Glomerular endothelial cell (primary cell): ENCODE data around the gene PYGL. TPM values are rescaled to one million over a fixed set of nuclear protein-coding genes. Genes with fewer than 3 reads are reported as not detected.
A peak's percentile ranks its signal among the peaks of the same experiment; 100 is the strongest.
"Not testable (repeated sequence)": the region's sequence is repeated elsewhere in the genome, so short reads cannot be mapped to it uniquely, and the experiment has no call there.

Experiments
- DNase-seq: peaks from one replicate; pipeline ENCODE4 v3.0.0-alpha.2; 2011; ENCODE audit warnings: low read depth, low spot score; ENCODE audit errors: extremely low read depth
- total RNA-seq: library from RNA; depleted of rRNA; stranded (reverse); fragments of >200 nt; gene quantifications from 2 replicates; pipeline ENCODE4 v1.2.3, GENCODE V29; 2015

The PYGL gene
- total RNA-seq, 1 donor from 2014 or later = 46.8 TPM

DNA sequence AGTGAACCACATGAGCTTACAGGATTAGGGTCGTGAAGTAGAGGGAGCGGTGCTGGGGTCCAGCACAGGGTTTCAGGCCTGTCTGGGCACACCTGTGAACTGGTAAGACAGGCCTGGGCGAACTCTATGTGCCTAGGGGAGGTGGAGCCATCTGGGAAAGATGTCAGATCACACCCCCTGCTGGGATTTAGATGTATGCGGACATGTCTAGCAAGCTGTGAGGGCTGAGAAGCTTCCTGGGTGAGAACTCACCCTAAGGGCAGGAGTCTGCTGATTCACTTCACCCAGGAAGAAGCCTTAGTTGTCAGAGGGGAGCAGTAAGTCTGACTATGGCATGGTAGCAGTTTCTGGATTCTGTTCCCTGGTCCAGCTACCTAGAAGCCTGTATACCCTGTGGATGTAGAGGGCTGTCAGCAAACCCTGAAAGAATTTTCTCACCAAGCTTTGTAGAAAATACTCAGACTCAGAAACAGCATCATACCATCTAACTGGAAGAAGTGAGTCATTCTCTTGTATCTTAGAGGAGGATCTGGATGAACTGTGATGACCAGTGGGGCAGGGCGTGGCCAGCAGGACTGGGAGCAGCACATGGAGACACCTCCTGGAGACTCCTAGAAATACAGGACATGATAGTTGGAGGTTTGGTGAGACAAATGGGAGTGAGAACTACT is 11.2 kb upstream of the PYGL start:
- no peak for DNase-seq

DNA sequence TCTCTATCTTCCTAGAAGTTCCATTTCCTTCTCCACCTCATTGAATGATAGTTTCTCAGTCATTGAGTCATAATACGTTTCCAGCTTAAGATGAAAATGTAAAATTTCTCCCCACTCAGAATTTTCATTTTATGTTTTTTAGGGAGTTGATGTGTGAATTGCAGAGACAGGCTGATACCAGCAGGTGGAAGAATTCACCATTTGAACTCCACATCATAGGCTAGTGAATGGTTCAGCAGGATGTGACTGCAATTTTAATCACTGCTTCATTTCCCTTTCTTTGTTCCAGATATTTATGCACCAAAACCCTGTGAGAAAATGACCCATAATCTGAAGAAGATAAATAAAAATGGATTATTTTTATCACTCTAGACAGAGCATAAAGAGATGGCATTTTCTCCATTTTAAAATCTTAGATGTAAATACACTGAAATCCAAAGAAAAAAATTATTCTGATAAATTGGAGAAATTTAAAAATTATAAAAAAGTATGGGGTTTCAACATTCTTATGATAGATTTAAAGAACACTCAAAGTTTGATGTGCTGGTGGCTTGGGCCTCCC is 10.6 kb upstream of the PYGL start:
- DNase-seq = peak; percentile 77

DNA sequence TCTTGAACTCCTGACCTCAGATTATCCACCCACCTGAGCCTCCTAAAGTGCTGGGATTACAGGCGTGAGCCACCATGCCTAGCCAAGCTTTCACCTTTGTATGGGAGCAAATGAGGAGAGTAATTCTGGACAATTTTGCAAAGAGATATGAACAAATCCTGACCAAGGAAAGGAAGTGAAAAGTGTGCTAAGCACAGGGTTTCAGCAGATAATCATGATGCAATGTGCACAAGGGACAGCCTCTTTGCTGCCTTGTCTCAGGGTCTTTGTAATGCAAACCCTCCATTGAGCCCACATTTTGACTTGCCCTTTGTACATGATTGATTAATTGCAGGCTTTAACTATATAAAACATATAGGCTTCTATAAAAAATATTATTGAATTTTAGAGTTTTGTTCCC is 9.2 kb upstream of the PYGL start:
- DNase-seq = no peak

DNA sequence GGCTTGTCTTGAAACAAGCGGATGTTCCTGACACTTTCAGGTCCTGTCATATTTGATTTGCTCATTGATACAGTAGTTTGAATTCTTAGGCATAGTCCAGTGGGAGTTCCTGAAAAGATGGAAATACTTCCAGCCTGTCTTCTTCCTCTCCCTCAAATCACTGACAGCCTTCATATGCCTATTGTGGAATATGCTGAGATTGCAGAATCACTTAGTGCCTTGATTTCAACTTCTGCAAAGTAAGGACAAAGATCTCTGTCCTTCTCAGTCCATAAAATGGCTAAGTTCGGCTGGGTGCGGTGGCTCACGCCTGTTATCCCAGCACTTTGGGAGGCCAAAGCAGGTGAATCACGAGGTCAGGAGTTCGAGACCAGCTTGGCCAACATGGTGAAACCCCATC is 6.7 kb upstream of the PYGL start:
- DNase-seq = no peak

DNA sequence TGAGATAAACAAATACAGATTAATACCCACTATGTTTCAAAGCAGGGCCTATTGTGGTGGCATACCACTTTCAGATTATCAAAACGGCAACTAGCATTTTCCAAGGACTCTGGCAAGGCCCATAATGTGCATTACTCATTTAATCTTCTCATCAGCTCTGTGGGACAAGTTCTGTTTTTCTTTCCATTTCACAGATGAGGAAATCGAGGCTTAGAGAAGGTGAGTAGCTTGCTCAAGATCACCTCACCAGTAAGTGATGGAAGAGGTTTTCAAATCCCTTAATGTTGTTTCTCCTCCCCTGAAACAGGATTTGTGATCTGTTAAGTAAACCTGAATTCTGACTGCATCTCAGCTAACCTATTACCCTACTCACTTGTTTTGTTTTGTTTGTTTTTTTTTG is 3.9 kb upstream of the PYGL start:
- no peak for DNase-seq

DNA sequence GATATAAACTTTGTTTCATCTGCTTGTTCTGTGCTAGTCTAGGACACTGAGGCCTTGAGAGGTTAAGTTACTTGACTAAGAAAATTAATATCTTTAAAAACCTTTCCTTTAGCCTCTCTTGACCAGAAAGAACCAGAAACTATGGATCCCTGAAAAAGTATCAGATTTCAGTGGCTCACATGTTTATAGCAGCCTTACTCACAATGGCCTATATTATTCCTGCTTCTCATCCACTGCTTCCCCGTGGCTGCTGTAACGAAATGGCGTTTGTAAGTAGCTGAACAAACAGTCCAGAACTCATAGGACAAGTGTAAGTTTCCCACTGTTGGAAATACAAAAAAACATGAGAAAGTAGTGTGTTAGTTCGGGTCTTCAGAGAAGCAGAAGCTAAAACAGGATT is 3.2 kb upstream of the PYGL start:
- no peak for DNase-seq

DNA sequence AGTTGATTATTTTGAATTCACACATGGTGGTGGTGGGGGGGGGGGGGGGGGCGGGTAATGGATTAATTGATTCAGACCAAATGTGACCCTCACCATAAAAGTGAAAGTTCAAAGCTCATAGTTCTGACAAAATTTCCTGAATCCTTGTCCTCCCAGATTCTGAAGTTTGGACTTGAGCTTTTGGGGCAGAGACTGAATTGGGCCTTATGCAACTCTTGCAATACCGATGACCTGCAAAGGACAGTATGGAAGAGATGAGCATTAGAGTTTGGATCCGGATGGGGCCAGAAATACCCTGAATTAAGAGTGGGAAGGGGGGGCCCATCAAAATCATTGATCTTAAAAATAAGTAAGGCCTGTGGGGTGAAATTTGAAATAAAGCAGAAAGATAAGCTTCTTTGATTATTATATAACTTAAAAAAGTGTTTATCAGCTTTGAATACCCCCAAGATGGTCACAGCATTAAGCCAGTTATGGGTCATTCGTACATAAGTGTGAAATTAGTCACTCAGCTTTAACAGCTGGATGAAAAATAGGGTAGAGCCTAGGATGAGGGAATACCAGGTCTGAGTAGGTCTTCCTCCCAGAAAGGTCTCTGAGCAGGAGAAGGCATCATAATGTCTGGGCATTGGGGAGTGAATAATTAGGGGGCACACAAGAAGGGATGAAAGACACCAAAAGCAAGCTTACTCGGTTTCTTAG is 2.1 kb upstream of the PYGL start:
- no peak for DNase-seq

DNA sequence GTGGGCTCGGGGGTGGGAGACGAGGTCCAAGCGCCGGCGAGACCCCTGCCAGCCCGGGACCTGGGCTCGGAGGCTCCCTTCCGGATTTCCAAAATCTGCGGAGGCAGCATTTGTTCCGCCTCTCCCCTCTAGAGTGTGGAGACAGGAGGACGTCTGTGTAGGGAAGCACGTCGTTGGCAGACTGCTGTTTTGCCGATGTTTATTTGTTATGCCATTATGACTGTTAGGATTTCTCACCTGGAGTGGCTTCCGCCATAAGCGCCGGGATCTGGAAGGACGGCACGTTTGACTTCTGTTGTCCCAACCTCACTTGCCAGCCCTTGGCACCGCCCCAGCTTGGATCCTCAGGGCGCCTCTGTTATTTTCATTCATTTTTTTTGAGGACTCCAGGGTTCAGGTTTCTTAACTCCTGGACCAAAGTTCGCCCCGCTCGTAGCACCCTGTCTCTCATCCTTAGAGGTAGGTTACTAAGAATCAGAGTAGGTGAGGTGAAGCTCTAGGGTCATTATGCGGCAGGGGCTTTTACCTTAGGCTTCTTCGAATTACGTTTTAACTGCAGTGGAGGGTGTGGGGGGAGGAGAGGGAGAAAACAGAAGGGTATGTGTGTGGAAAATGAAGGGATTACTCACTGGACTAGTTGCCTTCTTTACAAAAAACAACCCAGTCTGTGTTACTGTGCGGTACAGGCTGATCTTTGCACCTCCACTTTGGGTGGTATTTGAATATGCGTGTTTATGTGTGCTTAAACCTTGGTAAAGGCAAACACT is 547 bp upstream of the PYGL start:
- DNase-seq = no peak

DNA sequence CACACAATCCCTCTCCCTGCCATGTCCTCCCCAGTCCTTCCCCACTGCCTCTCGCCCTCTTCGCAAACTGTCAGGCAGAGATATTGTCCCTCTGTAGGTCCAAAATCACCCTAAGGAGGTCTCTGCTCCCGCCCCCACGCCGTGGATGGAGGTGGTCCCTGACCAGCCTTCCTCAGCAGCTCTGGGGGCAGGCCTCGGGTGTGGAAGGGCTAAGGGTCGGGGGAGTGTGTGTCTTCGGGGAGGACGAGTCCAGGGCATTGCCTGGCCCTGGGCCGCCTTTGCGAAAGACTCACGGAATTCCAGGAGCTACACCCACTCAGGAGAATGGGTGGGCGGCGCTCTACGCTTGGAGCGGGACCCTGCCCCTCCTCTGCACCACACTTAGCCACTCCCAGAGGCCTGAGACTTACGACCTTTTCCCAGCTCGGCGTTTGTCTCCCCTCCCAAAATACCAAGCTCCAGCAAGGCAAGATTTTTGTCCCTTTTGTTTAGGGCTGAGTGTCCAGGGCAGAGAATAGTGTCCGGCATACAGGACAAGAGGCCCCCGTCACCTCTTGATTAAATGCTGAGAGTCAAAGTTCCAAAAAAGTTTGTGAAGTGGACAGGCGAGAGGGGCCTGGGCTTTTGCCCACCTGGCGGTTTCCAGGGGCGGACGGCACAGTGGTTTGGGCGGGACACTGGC is 881 bp downstream of the PYGL start:
- DNase-seq = no peak

DNA sequence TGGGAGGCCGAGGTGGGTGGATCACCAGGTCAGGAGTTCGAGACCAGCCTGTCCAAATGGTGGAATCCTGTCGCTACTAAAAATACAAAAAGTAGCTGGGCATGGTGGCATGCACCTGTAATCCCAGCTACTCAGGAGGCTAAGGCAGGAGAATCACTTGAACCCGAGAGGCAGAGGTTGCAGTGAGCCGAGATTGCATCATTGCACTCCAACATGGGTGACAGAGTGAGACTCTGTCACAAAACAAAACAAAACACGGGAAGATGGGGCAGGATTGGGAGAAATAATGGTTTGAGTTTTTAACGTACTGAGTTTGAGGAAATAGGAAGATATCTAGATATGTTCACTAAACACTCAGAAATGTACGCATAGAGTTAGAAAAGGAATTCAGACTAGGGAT is 2.6 kb downstream of the PYGL start:
- DNase-seq = not testable (repeated sequence)

DNA sequence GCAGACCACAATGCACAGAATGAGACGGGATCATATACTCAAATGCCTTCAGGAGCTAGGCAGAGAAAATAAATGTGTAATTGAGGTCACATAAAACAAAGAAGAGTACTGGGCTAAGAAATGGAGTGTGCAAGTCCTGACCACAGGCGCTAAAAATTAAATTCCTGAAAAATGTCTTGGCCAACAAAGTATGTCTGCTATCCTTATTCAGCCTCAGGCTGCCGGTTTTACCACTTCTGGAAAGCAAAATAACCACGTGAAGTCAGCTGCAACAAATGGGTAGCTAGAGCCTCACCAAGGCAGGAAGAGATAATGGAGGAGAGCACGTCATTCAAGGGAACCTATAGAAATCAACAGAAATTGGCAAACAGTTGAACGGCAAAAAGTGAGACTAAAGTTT is 3.1 kb downstream of the PYGL start:
- no peak for DNase-seq

DNA sequence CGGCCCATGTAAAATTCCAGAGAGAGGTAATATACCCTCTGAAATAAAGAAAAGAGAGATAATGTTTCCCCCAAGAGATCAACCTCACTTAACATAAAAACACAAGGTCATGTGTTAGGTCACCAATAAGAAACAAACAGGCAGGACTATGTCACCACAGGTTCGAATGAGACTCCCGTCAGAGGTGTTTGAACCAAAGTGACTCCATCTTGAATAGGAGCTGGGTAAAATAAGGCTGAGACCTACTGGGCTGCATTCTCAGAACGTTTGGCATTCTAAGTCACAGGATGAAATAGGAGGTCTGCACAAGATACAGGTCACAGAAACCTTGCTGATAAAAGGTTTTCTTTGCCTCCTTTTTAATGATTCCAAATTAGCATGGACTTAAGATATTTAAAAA is 6.5 kb downstream of the PYGL start:
- no peak for DNase-seq

DNA sequence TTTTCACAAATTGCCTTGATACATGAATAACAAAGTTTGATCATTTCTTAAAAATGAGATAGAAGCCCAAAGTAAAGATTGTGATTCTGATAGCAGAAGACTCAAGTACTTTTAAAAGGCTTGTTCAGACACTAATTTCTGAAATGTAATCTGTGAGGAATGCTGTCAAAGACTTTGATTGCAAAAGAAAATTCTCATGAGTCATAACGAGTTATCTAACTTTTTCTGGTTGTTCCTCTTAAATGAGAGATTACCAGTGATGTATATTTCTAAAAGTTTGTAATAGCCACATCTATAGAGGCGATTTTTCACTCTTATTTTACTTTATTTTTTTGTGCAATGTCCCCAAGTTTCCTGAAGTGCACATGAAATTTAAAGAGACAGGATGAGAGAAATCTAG is 7.0 kb downstream of the PYGL start:
- no peak for DNase-seq

DNA sequence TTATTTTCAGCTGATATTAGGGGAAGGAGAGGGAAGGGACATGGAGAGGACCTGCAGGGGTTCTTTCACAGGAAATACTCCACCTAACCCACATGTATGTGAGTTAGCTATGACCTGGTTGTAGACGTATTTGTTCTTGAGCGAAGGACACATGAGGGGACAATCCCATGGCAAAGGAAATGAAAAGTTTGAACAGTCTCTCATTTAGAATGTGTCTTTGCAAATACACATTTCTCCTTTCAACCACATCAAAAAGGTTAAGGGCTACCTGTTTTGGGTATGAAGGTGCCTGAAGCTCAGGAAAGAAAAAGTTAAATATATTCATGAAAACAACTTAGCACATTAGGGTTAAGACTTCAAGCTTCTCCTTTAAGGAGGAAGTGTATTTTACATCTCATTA is 7.4 kb downstream of the PYGL start:
- no peak for DNase-seq

DNA sequence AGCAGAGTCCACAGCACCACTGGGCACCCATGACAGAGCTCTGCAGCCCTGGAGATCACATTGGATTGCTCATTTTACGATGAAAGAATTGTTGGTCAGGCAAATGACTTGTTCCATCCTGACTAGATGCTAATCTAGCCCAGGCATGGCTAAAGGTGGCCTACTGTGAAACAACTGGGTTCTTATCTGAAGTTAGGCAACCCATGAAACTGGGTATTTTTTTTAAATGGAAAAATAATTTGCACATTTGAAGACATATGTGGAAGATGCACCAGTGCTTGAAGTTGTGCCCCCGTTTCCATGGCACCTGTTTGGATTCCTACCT is 8.3 kb downstream of the PYGL start:
- DNase-seq = no peak

DNA sequence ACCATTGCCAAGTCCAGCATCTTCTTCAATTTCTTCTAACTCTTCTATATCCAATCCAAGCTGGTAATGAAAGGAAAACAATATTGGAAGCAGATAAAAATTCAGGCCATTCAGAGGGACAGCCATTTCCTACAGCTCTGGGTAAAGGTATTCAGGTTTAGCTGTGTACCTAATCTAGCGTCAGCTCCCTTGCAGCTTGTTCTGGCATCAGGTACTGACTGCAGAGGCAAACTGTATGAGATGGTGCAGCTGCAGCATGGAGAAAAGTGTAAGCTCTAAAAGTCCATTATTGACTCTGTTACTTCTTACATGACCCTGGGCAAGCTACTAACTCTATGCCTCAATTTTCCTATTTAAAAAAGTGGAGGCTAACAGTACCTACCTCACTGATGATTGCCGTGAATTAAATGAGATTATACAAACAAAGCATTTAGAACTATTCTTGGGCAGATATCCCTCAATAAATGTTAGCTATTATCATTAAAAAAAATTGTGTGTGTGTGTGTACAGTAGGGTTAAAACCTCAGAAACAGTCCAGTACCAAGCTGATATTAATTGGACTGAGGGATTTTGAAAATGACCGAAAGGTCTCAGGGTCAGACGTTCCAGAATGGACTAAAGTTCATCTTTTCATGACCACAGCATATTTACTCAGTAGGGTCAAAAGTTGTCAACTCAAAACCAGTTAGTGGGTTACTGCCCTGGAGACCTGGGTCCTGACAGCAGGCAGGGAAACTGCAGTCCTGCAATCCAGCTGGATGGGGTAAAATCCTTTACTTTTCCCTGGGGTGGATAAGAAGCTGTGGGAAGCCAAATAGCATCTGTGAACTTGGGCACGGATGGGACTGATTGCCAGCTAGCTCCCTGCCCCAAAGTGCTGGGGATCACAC is 8.9 kb downstream of the PYGL start:
- no peak for DNase-seq

DNA sequence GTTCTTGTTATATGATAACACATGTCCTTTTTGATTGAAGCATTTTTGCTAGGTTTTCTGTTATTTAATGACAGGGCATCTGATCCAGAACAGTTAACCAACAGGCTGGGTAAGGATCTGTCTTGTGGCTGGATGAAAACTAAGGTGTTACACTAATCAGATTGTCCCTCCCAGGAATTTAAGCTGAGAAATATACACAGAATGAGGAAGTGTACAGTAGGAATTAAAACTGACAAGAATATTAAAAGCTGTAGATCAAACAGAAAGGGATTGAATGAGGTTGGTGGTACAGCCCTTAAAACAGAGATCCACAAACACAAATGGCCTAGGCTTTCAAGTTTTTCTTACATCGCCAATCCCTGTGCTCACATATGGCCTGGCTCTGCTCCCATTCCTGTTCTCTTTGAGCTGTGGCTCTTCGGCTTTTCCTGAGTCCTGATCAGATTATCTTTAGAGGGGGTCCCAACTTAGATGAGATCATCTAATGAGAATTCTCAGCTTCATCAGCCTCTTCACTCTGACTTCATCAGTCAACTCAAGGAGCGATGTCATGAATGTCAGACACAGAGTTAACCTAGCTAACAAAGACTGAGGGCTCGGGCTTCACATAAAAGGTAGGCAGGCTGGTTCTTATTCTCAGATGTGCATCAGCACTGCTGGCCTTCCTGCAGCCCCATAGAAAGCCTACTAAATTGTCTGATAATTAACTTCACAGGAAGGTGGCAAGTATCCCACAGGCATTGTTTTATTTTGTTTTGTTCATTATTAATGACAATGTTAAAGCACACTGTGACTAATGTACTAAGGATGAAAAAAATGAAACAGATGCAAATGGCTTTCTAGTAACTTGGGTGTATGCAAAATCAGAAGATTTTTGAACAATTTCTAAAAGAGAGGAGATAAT is 11.4 kb downstream of the PYGL start:
- no peak for DNase-seq

DNA sequence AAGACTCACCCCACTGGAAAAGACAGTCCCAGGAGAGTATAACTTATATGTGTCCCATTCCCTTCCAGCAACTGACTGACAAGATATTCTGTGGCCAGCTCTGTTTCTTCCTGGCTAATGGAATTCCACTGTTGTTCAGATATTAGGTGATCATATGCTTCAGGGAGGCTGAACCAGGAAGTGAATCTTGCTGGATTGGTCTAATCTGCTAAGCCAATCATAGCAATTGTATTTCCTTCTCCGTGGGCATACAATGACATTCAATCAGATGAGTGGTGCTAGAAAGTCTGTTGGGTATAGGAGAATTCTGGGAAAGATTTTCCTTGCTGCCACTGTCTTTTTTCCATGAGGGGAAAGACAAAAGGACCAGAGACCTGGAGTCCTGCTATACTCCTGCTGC is 12.1 kb downstream of the PYGL start:
- DNase-seq = no peak

DNA sequence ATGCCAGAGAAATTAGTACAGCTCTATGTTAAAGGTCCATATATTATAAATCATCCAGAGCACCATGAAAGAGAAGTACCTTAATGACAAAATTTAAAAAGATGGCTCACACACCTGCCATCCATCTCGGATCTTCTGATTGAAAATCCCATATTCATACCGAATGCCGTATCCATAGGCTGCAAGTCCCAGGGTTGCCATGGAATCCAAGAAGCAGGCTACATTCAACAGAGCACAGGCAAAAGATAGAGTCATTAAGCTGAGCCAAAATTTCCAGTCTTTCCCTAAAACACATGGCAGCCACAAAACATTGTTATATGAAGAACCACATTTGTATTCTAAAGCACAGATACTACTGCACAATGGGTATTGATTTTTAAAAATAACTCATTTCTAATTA is 12.7 kb downstream of the PYGL start:
- no peak for DNase-seq
